ENCODE results near the gene CTSZ. TPM values are rescaled to one million over a fixed set of nuclear protein-coding genes. Genes with fewer than 3 reads are reported as not detected.

The CTSZ gene
- total and polyA plus RNA-seq, 2 donors = 55.1 to 165 TPM

DNA sequence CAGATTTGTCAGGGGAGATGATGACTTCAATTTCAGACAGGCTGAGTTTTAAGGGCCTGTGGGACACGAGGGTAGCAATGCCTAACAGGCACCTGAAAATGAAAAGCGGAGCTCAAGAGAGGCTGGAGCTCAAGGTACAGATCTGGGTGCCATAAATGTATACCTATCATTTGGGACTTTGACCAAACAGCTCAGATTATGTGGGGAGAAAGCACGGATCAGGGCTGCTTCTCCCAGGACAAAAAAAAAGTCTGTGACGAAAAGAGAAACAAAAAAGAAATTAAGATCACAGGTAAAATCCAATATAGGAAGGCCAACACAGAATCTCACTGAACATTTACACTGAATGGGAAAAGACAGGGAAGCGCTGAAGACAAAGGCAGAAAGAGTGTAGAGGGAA, 33.6 kb upstream of the CTSZ start:
- WGBS = 85% methylated on average over 5 of the region's 5 CpGs
- H3K36me3 ChIP-seq (ENCODE audit: insufficient read depth) = peaks cover 5% of the 10 kb centered on the region
- no peak overlapping the region for H3K4me3 ChIP-seq (ENCODE audit: low read depth, low read length)
- H3K27ac ChIP-seq (ENCODE audit: low read depth) = no peak overlapping the region
- DNase-seq (ENCODE audit: extremely low spot score) = no peak
- H3K4me1 ChIP-seq (ENCODE audit: insufficient read depth) = peaks cover 9% of the 10 kb centered on the region

DNA sequence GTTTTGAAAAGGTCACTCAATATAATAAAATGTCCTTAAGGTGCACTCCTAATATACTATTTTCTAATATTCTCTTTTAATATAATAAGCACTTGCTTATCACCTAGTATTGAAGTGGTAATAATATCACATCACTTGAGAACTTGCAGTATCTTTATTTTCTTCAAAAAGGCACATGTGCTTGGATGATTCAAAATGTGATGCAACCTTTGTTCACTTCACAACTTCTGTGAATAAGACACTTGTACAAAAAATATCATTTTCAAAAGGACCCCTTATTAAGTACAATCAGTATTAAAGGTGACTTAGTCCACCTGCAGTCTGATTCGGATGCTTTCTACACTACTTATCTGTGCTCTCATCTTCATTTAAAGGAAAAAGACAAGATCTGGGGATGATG, 32.2 kb upstream of the CTSZ start:
- H3K4me1 ChIP-seq (ENCODE audit: insufficient read depth) = peaks cover 9% of the 10 kb centered on the region
- no peak overlapping the region for H3K27ac ChIP-seq (ENCODE audit: low read depth)
- WGBS = 75% methylated on average over 1 of the region's 1 CpG
- no peak overlapping the region for H3K4me3 ChIP-seq (ENCODE audit: low read depth, low read length)
- no peak for DNase-seq (ENCODE audit: extremely low spot score)
- H3K36me3 ChIP-seq (ENCODE audit: insufficient read depth) = peaks cover 5% of the 10 kb centered on the region

DNA sequence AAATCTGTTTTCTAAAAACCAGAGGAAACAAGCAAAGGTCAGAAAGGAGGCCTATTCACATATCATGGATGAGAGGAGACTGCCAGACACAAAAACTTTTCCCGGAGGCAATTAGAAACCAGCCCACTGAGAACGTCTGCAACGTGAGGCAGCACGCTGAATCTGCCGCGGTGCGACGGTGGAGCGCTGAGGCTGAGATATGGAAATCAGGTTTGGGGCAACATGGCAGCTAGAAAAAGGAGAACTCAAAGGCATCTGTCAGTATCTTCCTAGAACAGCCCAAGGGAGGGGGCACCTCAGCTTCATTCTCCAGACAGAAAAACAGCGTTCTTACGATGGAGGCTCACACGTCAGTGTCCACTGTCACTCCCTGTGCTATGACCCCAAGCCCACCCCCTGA, 30.3 kb upstream of the CTSZ start:
- 91% methylated on average over 12 of the region's 12 CpGs for whole genome bisulfite sequencing
- peaks cover 7% of the 10 kb centered on the region for H3K4me1 ChIP-seq (ENCODE audit: insufficient read depth)
- no peak for DNase-seq (ENCODE audit: extremely low spot score)
- peaks cover 5% of the 10 kb centered on the region for H3K36me3 ChIP-seq (ENCODE audit: insufficient read depth)
- no peak overlapping the region for H3K27ac ChIP-seq (ENCODE audit: low read depth)
- H3K4me3 ChIP-seq (ENCODE audit: low read depth, low read length) = no peak overlapping the region

DNA sequence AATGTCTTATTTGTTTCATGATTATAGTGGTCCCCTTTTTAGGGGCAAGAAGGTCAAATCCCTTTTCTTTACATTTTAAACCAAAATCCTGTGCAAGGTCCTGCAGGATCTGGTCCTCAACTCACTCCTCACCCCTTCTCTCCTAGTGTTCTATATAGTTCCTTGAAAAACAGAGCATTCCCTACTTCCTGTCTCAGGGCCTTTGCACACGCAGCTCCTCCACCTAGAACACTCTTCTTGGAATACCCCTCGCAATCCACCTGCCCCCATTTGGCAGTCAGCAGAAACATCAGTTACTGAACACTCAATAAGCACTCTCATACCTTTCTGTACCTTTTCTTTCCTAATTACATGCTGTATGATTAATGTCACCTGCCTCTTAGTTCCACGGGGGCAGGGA, 28.3 kb upstream of the CTSZ start:
- no peak overlapping the region for H3K4me3 ChIP-seq (ENCODE audit: low read depth, low read length)
- WGBS = 95% methylated on average over 3 of the region's 3 CpGs
- no peak overlapping the region for H3K27ac ChIP-seq (ENCODE audit: low read depth)
- H3K4me1 ChIP-seq (ENCODE audit: insufficient read depth) = peaks cover 2% of the 10 kb centered on the region
- H3K36me3 ChIP-seq (ENCODE audit: insufficient read depth) = peaks cover 5% of the 10 kb centered on the region
- no peak for DNase-seq (ENCODE audit: extremely low spot score)

DNA sequence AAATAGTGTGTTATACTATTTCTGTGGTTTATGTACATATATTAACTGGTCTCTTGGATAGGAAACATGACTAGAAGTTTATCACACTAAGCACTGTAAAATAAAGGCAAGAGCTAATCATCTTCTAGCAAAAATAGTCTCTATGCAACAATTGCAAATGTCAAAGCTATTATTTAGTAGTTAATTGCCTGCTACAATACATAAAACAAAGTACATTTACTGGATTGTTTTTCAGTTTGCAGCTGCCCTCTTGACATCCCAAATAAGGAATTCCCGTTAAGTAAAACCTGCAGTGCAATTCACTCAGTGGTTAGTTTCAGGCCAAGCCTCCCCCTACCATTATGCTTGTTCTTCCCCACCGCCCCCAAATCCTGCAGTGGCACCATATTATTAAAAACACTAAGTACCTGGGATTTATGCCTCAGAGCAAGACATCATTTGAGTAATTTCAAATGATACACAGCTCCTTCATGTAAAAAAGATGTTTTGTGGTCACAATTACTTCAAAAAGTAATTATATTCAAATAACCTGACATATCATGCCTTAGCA, 26.6 kb upstream of the CTSZ start:
- peaks cover 5% of the 10 kb centered on the region for H3K36me3 ChIP-seq (ENCODE audit: insufficient read depth)
- no peak for DNase-seq (ENCODE audit: extremely low spot score)
- no peak overlapping the region for H3K27ac ChIP-seq (ENCODE audit: low read depth)
- peaks cover 2% of the 10 kb centered on the region for H3K4me1 ChIP-seq (ENCODE audit: insufficient read depth)
- H3K4me3 ChIP-seq (ENCODE audit: low read depth, low read length) = no peak overlapping the region
- WGBS = 87% methylated on average over 2 of the region's 2 CpGs

DNA sequence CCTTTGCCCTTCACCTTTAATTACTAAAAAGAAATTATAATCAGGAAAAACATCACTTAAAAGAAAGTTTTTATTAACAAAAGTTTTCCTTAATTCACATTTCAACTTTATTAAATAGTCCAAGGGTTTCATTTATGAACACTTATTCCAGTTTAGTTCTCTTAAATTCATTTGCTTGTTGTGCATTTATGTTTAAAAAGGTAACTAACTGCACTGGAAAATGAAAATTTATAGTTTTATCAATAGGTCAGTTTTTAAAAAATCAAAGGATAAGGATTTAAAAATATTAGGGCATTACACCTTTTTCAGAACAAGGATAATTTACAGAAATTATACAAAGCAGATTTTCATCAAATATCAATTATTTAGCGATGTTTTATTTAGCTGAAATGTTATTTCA, 26.0 kb upstream of the CTSZ start:
- no peak overlapping the region for H3K27ac ChIP-seq (ENCODE audit: low read depth)
- no peak for DNase-seq (ENCODE audit: extremely low spot score)
- H3K36me3 ChIP-seq (ENCODE audit: insufficient read depth) = peaks cover 5% of the 10 kb centered on the region
- H3K4me3 ChIP-seq (ENCODE audit: low read depth, low read length) = no peak overlapping the region
- peaks cover 2% of the 10 kb centered on the region for H3K4me1 ChIP-seq (ENCODE audit: insufficient read depth)
- WGBS = 95% methylated on average over 1 of the region's 1 CpG

DNA sequence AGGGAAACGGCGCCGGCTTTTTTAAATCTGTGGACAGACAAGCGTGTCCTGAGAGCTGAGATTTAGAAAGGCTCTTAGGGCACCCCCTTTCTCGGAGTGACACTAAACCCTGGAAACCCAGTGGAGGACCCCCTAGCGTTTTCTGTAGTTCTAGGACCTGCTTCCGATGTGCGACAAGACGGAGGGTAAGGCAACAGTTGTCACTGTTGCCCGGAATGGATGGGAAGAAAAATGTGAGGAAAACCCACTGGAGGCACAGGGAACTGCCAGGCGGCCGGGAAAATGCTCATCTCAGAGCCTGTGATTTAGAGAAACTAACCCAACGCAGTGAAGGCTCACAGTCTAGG, 25.6 kb upstream of the CTSZ start:
- WGBS = under 1% methylated on average over 13 of the region's 13 CpGs
- peaks cover 2% of the 10 kb centered on the region for H3K4me1 ChIP-seq (ENCODE audit: insufficient read depth)
- DNase-seq (ENCODE audit: extremely low spot score) = no peak
- peaks cover 2% of the 10 kb centered on the region for H3K36me3 ChIP-seq (ENCODE audit: insufficient read depth)
- peak overlapping the region; percentile 72 for H3K4me3 ChIP-seq (ENCODE audit: low read depth, low read length)
- H3K27ac ChIP-seq (ENCODE audit: low read depth) = peak overlapping the region; percentile 90

DNA sequence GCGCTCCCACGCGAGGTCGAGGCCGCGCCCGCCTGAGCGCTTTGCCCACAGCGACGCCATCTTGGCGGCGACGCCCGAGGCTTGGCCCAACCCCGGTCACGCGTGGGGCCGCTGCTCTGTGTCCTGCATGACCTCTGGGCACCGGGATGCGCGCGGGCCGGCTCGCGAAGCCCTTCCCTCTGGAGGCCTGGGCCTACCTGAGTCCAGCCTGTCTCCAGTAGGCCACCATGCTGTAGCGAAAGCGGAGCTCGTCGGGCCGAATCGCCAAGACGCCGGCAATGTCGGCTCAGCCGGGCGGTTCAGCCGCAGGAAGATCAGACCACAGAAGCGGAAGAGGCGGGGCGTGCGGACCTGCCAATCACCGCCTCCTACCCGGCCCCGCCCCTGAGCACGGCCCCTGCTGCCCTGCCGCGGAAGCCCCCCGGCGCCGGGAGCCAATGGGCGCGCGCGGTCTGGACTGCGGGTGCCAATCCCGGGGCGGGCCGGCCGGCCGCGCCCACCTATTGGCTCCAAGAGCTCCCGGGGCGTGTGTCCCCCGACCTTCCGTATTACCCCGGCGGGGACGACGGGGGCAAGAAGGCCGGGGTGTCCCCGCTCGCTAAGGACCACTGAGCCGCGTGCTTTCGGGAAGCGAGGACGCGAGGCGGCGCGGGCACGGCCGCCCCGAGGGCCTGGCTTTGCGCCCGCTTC, 25.1 kb upstream of the CTSZ start, which contains the start of gene ATP5F1E:
TSS of gene ATP5F1E (minus strand) at position 313 of the 690 bp plus-strand sequence. CDS start at position 229, 84 bp downstream.
- under 1% methylated on average over 86 of the region's 86 CpGs for WGBS
- Histone ChIP-seq H3K4me3 (ENCODE audit: low read depth, low read length) (peak within 1 kb of the TSS; percentile 72), H3K36me3 (ENCODE audit: insufficient read depth) (peaks cover 2% of the 10 kb centered on the region), H3K27ac (ENCODE audit: low read depth) (peak within 1 kb of the TSS; percentile 90), H3K4me1 (ENCODE audit: insufficient read depth) (peaks cover 2% of the 10 kb centered on the region)
- peak; percentile 79 for DNase-seq (ENCODE audit: extremely low spot score)

DNA sequence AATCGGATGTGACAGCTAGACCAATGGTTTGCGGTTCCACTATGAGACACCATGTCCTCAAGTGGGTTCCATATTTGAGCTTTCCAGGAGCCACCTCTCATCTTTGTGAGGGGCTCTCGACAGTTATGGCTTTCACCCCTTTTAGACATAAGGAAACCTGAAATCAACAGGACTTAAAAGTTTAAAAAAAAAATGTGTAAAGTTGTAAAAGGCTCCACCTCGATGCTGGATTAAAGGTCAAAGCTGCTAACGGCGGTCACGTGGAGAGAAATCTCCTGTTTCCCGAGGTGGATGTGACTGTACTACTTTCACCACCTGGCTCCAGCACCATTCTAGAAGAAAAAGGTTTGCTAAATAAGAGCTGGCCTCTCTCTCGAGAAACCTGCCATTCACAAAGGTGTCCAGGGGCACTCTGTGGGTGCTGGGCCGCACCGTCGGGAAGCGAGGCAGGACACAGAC, 24.5 kb upstream of the CTSZ start:
- peaks cover 2% of the 10 kb centered on the region for H3K4me1 ChIP-seq (ENCODE audit: insufficient read depth)
- DNase-seq (ENCODE audit: extremely low spot score) = no peak

DNA sequence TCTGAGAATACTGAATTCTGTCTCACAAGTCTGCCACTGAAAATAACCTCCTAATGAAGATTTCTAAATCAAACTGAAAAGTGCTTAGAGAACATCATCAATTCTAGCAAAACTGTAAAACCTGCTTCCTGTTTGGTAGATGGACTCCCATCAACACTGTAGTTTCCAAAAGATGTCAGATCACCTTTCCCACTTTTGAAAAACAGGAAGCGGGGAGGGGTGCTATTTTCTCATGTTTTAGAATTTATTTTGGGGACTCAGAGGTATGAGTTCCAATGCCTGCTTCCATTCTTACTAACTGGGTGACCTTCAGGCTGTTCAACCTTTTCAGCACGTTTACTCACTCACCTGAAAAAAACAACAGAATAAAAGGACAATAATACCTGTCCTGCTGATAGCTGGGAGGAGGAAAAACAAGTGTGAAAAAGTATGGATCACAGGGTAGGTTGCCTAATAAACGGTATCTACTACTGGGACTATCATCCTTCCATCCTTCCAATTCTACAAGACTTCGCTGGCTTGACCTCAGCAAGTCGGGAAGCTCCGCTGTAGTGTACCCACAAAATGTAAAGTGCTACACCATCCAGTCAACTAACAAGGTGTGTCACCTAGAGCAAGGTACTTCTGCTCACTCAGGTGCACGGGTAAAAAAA, 24.0 kb upstream of the CTSZ start:
- peaks cover 2% of the 10 kb centered on the region for H3K4me1 ChIP-seq (ENCODE audit: insufficient read depth)
- peak overlapping the region; percentile 72 for H3K4me3 ChIP-seq (ENCODE audit: low read depth, low read length)
- DNase-seq (ENCODE audit: extremely low spot score) = no peak
- 76% methylated on average over 7 of the region's 7 CpGs for WGBS
- H3K36me3 ChIP-seq (ENCODE audit: insufficient read depth) = peaks cover 1% of the 10 kb centered on the region
- H3K27ac ChIP-seq (ENCODE audit: low read depth) = no peak overlapping the region

More for the DNA sequence above, 24.5 kb upstream of the CTSZ start:
- Histone ChIP-seq H3K27ac (ENCODE audit: low read depth) (peak overlapping the region; percentile 77), H3K4me3 (ENCODE audit: low read depth, low read length) (peak overlapping the region; percentile 72), H3K36me3 (ENCODE audit: insufficient read depth) (peaks cover 2% of the 10 kb centered on the region)
- 14% methylated on average over 13 of the region's 13 CpGs for WGBS

DNA sequence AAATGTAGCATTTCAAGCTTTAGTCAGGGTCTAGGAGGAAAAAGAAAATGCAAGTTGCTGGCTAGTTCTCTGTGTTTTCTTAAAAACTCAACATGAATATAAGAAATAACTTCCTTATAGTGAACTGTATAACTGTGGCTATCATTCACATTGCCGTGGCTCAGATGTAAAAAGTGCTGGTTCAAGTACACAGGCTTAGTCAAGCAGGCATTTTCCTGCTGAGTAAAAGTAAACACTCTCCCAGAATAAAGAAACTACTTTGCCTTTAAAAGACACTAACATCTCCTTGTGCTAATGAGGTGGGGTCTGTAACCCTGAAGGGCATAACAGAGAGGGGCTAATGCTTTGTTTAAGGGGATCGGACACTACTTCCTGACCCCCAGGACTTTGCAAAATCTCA, 21.8 kb upstream of the CTSZ start:
- Histone ChIP-seq H3K4me1 (ENCODE audit: insufficient read depth) (peaks cover 2% of the 10 kb centered on the region), H3K36me3 (ENCODE audit: insufficient read depth) (peaks cover 2% of the 10 kb centered on the region), H3K27ac (ENCODE audit: low read depth) (no peak overlapping the region), H3K4me3 (ENCODE audit: low read depth, low read length) (no peak overlapping the region)
- 36% methylated on average over 2 of the region's 2 CpGs for WGBS
- DNase-seq (ENCODE audit: extremely low spot score) = no peak

DNA sequence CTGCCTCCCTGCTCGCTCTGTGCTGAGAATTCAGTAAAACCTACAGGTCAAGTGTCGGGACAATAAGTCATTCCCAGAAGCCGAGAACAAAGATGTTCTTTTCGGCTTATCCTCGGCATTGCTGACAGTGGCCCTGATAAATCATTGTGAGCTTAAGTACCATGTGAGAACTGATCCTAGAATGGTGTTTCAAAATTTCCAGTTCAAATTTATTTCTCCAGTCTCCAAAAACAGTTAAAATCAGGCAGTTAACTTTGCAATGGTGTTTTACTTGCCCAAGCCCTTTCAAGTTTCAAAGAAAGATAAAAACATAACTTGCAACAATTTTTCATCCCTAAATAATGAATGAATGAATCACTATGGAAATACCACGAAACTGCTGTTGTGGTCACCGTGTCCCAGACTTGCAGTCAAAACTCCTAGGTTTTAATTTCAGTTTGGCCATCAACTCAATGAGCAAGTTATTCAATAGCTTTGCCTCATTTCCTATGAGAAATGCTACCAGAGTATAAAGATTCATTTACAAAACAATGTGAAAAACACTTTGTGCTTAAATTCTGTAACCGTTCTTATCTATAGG, 20.8 kb upstream of the CTSZ start:
- H3K4me3 ChIP-seq (ENCODE audit: low read depth, low read length) = no peak overlapping the region
- peaks cover 2% of the 10 kb centered on the region for H3K4me1 ChIP-seq (ENCODE audit: insufficient read depth)
- 72% methylated on average over 8 of the region's 8 CpGs for WGBS
- peaks cover 2% of the 10 kb centered on the region for H3K36me3 ChIP-seq (ENCODE audit: insufficient read depth)
- no peak overlapping the region for H3K27ac ChIP-seq (ENCODE audit: low read depth)
- DNase-seq (ENCODE audit: extremely low spot score) = no peak

DNA sequence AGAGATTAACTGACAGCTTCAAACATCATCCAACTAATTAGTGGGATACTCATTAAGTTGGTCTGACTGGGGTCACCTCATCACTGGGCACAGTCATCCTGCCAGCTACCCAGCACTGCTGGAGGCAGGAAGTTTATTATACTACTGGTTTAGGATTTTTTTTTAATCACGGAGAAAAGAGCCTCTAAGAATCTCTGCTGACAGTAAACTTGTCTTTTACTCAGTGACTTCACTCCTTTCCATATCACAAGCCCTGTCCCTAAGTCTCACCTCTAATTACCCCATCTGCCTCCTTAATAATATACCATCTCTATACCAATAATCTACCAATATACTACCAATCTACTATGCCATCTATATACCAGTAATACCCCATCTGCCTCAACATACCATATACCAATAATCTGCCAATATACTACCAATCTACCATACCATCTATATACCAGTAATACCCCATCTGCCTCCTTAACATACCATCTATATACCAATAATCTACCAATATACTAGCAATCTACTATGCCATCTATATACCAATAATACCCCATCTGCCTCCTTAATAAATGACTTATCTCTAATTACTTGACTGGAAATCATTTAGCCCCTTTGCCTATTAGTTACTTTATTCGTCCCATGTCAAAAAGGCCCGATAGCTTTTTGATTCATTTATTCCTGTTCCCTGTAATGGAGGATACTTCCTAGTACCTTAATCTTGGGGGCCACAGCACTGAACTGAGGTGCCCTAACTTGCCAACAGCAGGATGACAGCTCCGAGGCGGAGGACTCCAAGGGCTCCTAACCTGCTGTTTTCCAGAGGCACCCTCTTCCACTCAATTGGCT, 20.1 kb upstream of the CTSZ start:
- H3K4me1 ChIP-seq (ENCODE audit: insufficient read depth) = peaks cover 2% of the 10 kb centered on the region

More for the DNA sequence above, 20.1 kb upstream of the CTSZ start:
- Histone ChIP-seq H3K36me3 (ENCODE audit: insufficient read depth) (peaks cover 2% of the 10 kb centered on the region), H3K4me3 (ENCODE audit: low read depth, low read length) (no peak overlapping the region), H3K27ac (ENCODE audit: low read depth) (no peak overlapping the region)
- 77% methylated on average over 5 of the region's 5 CpGs for WGBS
- no peak for DNase-seq (ENCODE audit: extremely low spot score)

All from urinary bladder (tissue), 4 donors.